GM12864 (cell line): Measurements from ENCODE around the gene CD53.

Experiments used
- DNase-seq: peaks from one replicate; pipeline ENCODE4 v3.0.0-alpha.2; 2011; ENCODE audit warnings: low read depth
- H3K4me3 ChIP-seq: 2 replicates; pipeline ENCODE4 v1.5.1; 2011; ENCODE audit warnings: mild to moderate bottlenecking, low read depth, low read length, control low read depth
- CTCF ChIP-seq: IDR thresholded peaks from 2 replicates; pipeline ENCODE4 v1.5.1; 2011; ENCODE audit warnings: low read depth, mild to moderate bottlenecking, moderate library complexity, low read length, control low read depth, inconsistent platforms; ENCODE audit errors: missing control alignments

The CD53 gene

GRCh38 chr1:110898734-110899457, 25.9 kb downstream of the CD53 start:
- no peak overlapping the region for H3K4me3 ChIP-seq
- no peak for TF ChIP-seq CTCF
- no peak for DNase-seq

GRCh38 chr1:110899458-110899843, 26.5 kb downstream of the CD53 start:
- TF ChIP-seq CTCF = no peak

GRCh38 chr1:110902820-110903463, 30.0 kb downstream of the CD53 start:
- DNase-seq = no peak
- H3K4me3 ChIP-seq = no peak overlapping the region
- TF ChIP-seq CTCF = no peak

More at GRCh38 chr1:110899458-110899843, 26.5 kb downstream of the CD53 start:
- H3K4me3 ChIP-seq = no peak overlapping the region
- DNase-seq = no peak

- DNase-seq = no peak
- no peak overlapping the region for H3K4me3 ChIP-seq
- TF ChIP-seq CTCF = no peak
Observed at GRCh38 chr1:110903853-110904500, 31.0 kb downstream of the CD53 start.

- no peak for DNase-seq
- TF ChIP-seq CTCF = no peak
- no peak overlapping the region for H3K4me3 ChIP-seq
Observed at GRCh38 chr1:110912784-110913183, 39.8 kb downstream of the CD53 start.

GRCh38 chr1:110914676-110915075, 41.7 kb downstream of the CD53 start:
- DNase-seq = no peak
- TF ChIP-seq CTCF = no peak
- H3K4me3 ChIP-seq = no peak overlapping the region
